Endothelial cell of coronary artery (primary cell): ENCODE data around the gene NXPE1. TPM values are rescaled to one million over a fixed set of nuclear protein-coding genes. Genes with fewer than 3 reads are reported as not detected.

ENCODE experiments used
- total RNA-seq: library from RNA; depleted of rRNA; stranded (reverse); fragments of >200 nt; gene quantifications from 2 replicates; pipeline ENCODE4 v1.2.3, GENCODE V29; 2014

The NXPE1 gene
- total RNA-seq, result not detected in 2 replicates

DNA sequence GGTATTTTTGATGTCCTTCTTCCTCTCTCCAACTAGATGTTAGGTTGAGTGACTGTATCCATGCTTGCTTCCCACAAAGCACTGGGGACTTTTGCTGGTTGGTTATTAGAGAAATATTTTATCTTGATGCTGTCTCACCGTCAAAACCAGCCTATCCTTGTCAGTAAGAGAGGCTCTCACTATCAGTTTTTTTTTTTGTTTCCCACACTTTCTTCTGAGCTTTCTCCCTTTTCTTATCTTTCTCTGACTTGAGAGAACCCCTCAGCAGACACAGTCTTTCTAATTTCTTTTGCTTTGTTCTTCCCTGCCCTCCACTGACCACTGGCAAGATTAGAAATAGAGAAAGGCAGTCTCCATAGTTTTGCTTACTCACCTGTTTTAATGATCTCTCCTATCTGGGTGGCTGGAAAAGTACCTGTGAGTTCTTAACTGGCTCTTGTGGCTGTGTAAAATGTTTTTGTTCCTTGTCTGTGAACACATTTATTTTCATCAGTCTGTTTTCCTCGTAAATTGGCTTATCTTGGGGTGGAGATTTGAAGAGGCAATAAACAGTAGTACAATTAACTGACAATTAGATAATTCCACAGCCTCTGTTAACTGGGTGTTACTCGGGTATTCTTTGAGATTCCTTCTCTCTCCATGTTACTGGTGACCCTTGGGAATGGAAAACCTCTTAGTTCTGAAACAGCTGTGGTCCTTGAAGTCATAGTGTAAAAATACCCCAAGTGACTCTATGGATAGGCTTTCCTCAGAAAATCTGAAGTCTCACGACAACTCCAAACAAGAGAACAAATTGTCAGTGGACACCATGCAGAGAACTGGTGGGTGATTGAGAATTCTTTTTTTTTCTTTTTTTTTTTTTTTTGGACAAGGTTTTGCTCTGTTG, at the start of gene NXPE1:
Gene NXPE1, minus strand, starts transcription at position 457 of the 886 bp plus-strand sequence. CDS start 8,680 bp downstream, outside the sequence.

DNA sequence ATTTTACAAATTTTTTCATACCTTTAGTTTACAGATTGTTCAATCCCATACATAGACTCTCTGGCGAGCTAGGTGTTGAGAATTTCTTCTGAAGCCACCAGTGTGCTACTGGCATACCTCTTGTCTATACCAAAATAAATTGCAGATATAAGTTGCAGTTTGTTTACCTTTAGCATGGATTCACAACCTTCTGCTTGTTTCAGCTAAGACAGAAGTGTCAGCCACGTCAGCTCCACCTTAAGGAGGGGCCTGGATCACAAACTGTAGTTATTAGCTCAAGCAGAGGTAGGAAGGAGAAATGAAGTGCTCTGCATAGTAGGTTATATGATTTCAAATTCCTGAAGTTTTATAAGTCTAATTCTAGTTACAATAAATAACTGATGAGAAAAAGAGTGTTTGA, 35.9 kb upstream of the NXPE1 start, which contains the start of gene NXPE4:
Gene NXPE4, minus strand, starts transcription at position 216 of the 400 bp plus-strand sequence. CDS start 1,027 bp downstream, outside the sequence.

Other genes with a start within 250 kb of the NXPE1 start
- 4.0 and 5.1 TPM in 2 replicates for gene C11orf71, start 159.4 kb downstream of the NXPE1 start, total RNA-seq
- 38.3 and 42.4 TPM in 2 replicates for gene RBM7, start 159.2 kb downstream of the NXPE1 start, total RNA-seq
- gene REXO2, start 120.4 kb downstream of the NXPE1 start, total RNA-seq, result 201 and 210 TPM in 2 replicates
- gene NXPE4, start 35.9 kb upstream of the NXPE1 start, total RNA-seq, result not detected in 2 replicates
- gene NXPE2, start 118.6 kb upstream of the NXPE1 start, total RNA-seq, result 0.09 TPM in 1 of 2 replicates, not detected in the other